Measurements from ENCODE around the gene DRGX. TPM values are rescaled to one million over a fixed set of nuclear protein-coding genes. Genes with fewer than 3 reads are reported as not detected.

Gene DRGX
- total RNA-seq, 1 donor from 2014 or later, result not detected

- TF ChIP-seq CTCF (IDR thresholded peaks at IDR 0.05), result no peak
- H3K4me3 ChIP-seq, result no peak overlapping the region
- no peak for DNase-seq (ENCODE audit: low spot score in 2 of 2)
- intact Hi-C loops (cut with DNase I), result no loop called here
- H3K27me3 ChIP-seq, result no peaks in the 10 kb centered on the region
- no peaks in the 10 kb centered on the region for H3K9me3 ChIP-seq
- H3K36me3 ChIP-seq, result no peaks in the 10 kb centered on the region
- H3K4me1 ChIP-seq, result no peaks in the 10 kb centered on the region
- no peak overlapping the region for H3K27ac ChIP-seq
These were observed 23.9 kb downstream of the DRGX start for GRCh38 chr10:49371967-49372366.

- Histone ChIP-seq H3K9me3 (no peaks in the 10 kb centered on the region), H3K4me1 (no peaks in the 10 kb centered on the region), H3K4me3 (no peak overlapping the region), H3K27me3 (no peaks in the 10 kb centered on the region), H3K27ac (no peak overlapping the region), H3K36me3 (no peaks in the 10 kb centered on the region)
- no peak for TF ChIP-seq CTCF (IDR thresholded peaks at IDR 0.05)
- no peak for DNase-seq (ENCODE audit: low spot score in 2 of 2)
- intact Hi-C loops (cut with DNase I), result no loop called here
These were observed 25.4 kb downstream of the DRGX start for GRCh38 chr10:49370326-49371100.

GRCh38 chr10:49369216-49370162, 26.4 kb downstream of the DRGX start:
- H3K36me3 ChIP-seq, result no peaks in the 10 kb centered on the region
- no peak for DNase-seq (ENCODE audit: low spot score in 2 of 2)
- TF ChIP-seq CTCF (IDR thresholded peaks at IDR 0.05), result no peak
- no peak overlapping the region for H3K4me3 ChIP-seq
- H3K27ac ChIP-seq, result no peak overlapping the region
- intact Hi-C loops (cut with DNase I), result no loop called here
- H3K4me1 ChIP-seq, result no peaks in the 10 kb centered on the region
- no peaks in the 10 kb centered on the region for H3K27me3 ChIP-seq
- H3K9me3 ChIP-seq, result no peaks in the 10 kb centered on the region

GRCh38 chr10:49368256-49368655, 27.6 kb downstream of the DRGX start:
- no peaks in the 10 kb centered on the region for H3K9me3 ChIP-seq
- intact Hi-C loops (cut with DNase I), result no loop called here
- no peak overlapping the region for H3K27ac ChIP-seq

GRCh38 chr10:49367600-49367999, 28.3 kb downstream of the DRGX start:
- H3K27ac ChIP-seq, result no peak overlapping the region
- intact Hi-C loops (cut with DNase I), result no loop called here
- TF ChIP-seq CTCF (IDR thresholded peaks at IDR 0.05), result no peak
- DNase-seq (ENCODE audit: low spot score in 2 of 2), result no peak
- no peaks in the 10 kb centered on the region for H3K36me3 ChIP-seq
- H3K4me3 ChIP-seq, result no peak overlapping the region
- no peaks in the 10 kb centered on the region for H3K9me3 ChIP-seq
- H3K4me1 ChIP-seq, result no peaks in the 10 kb centered on the region
- no peaks in the 10 kb centered on the region for H3K27me3 ChIP-seq

More at GRCh38 chr10:49368256-49368655, 27.6 kb downstream of the DRGX start:
- Histone ChIP-seq H3K27me3 (no peaks in the 10 kb centered on the region), H3K4me3 (no peak overlapping the region), H3K4me1 (no peaks in the 10 kb centered on the region), H3K36me3 (no peaks in the 10 kb centered on the region)
- no peak for TF ChIP-seq CTCF (IDR thresholded peaks at IDR 0.05)
- DNase-seq (ENCODE audit: low spot score in 2 of 2), result no peak

Data from ascending aorta (tissue), 2 donors.